Glomerular endothelial cell (primary cell): ENCODE measurements around the gene DUSP5. TPM values are rescaled to one million over a fixed set of nuclear protein-coding genes. Genes with fewer than 3 reads are reported as not detected.

ENCODE experiments used
- DNase-seq: peaks from one replicate; pipeline ENCODE4 v3.0.0-alpha.2; 2011; ENCODE audit warnings: low read depth, low spot score; ENCODE audit errors: extremely low read depth
- total RNA-seq: library from RNA; depleted of rRNA; stranded (reverse); fragments of >200 nt; gene quantifications from 2 replicates; pipeline ENCODE4 v1.2.3, GENCODE V29; 2015

DUSP5 gene
- total RNA-seq, 1 donor from 2014 or later: 28.8 TPM

DNA sequence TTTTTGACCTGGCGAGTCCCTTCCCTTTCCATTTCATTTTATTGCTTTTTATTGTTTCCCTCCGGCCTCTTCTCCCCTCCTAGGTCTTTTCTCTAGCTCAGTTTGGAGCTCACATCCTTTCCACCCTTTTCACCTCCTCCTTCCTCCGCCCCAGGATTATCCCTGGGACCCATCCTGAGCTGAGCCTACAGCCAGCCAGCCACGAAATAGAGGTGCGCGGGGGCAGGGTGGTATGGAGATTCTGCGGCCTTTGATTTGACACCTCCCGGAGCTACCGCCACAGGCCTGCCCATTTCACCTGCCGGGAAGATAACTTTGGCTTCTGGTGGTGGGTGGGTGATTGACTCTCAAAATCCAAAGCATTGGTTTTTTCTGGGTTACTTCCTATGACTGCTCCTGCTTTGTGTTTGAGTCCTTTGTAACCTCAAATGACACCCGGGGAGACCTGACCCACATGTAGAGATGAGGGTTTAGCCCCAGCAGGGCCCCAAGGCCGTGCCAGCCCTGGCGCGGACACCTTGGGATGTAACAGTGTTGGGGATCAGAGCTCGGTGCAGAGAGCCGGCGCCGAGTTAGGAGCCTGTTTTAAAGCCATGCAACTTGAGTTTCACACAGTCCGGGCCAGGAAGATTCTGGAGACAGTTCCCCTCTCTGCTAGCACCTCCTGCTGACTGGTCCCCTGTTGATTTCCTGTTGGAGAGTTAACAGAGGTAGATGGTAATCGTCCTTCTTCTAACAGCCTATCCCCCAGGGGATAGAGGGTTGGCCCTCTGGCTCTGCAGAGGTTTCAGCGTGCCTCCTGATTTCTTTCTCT is 1.5 kb downstream of the DUSP5 start:
- no peak for DNase-seq

DNA sequence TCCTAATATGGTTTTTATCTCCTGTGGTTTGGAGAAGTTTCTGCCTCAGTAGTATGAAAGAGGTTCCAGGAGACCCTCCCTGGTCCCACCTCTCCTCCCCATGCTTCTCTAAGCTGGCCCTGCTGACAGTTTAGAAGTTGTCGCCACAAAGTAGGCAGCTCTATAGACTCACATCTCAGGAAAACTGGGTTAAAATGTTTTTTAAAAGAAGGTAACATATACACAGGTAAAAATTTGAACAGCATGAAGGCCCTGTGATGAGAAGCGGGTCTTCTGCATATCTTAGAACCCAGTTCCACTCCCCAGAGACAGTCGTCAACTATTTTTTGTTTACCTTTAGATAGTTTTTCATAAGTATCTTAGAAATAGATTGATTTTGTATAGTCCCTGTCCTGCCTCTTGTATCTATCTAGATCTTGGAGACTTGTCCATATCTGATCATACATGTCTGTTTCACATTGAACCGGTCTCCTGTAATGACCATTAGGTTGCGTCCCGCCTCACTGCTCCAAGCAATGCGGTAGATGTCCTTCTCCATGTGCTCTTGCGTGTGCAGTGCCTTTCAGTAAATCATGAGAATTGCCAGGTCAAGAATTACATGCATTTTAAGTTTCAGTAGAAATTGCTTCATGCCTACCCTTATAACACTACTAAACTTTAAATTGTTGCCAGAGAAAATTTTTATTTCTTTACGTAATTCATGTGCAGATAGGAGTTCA is 2.2 kb downstream of the DUSP5 start:
- DNase-seq: no peak

DNA sequence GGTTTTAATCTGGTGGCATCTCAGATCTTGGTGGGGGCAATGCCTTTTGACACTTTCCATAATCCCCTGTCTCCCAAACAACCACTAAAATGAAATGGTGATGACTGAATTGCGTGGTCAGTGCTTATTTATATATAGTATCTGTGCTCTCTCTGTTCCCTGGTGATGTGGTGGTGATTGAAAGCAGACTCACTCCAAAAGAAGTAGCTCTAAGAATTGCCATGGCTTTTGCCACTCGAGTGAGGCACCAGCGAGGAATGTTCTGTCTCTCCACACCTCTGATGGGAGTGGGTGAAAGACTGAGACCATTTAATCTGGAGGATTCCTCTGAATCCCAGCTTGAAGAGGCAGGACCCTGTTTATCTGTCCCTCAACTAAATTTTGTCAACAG is 2.8 kb downstream of the DUSP5 start:
- DNase-seq: no peak

DNA sequence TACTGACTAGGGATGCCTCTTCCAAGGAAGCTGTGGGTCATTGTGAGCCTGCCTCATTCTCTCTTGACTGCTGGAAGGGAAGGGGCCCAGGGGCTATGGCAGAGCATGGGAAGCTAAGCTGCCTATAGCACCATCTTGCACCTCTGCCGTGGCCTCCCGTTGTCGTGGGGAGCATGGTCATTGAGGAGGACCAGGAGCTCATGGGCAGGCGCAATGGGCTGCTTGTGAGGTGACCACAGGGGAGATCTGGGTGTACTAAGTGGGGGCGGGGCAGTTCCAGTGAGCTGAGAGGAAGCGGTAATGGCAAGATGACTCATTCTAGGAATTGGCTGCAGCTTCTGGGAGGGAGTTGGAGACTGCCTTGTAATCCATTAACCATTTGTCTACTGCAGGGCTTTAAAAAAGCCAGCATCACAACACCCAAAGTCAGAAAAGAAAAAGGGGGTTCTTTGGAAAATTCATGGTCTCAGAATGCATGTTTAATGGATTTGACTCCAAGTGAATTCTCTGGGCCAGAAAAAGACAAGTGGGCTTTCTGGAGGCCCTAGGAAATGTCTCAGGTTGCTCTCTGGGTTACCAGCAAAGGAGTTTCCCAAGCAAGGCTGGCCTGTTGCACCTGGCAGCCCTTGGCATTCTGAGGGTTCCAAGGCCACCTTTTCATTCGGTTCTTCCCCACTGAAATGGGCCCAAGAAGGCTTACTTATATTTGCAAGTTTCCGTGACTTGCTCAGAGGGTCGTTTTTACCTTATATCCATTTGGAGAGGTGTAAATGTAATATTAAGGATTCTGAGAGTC is 3.6 kb downstream of the DUSP5 start:
- no peak for DNase-seq

GRCh38 chr10:110502072-110502845 is 4.6 kb downstream of the DUSP5 start:
- no peak for DNase-seq

- DNase-seq: no peak
Measured at GRCh38 chr10:110502851-110503301, 5.2 kb downstream of the DUSP5 start.

DNA sequence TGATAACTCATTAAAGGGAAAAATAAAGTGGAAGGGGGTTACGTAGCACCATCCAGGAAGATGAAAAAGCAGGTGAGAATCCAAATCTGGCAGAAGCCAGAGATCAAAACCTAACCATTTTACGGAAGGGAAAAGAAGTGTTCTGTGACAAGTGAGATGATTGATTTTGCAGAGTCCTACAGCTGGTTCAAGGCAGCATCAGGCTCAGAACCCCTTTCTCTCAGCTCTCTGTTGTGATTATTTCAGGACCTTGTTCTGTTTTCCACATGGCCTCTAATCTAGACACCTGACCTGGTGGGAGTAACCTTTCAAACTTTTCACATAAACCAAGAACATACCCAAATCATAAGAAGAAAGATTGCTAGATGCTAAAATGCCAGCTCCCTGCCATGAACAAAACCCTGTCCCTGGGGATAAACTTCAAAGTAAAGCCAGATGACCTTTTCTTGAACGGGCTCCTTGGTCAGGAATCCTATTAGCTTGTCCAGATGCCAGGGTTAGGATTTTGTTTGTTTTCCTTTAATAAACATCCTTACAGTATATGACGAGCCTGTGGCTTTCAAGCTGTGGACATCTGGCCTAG is 5.9 kb downstream of the DUSP5 start:
- DNase-seq: no peak

- DNase-seq: no peak
Measured at GRCh38 chr10:110504111-110504735, 6.5 kb downstream of the DUSP5 start.

DNA sequence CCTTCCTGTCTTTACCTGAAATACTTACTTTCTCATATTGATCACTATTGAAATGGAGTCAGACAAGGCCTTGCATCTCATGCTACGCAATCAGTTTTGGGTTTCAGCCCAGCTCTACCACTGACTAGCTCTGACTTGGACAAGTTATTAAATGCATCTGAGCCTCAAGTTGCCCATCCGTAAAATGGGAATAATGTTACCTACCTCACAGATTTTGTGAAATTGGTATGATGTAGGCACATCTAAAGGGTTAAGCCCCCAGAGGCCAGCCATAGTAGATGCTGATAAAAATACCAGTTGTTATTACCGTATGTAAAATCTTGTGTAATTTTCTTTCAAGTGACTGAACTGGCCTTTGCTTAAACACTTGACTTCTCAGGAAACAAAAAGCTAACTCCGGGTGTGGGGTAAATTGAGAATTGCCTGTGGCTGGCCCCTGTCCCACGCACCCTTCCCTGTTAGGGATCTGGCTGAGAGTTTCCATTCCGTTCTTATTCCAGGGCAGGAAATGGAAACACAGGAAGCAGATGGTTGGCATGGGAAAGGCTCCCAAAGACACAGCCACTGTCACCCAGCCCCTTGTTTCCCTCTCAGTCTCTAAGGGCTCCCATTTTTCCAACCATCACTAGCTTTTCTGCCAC is 7.5 kb downstream of the DUSP5 start:
- DNase-seq: no peak

- DNase-seq: no peak
Measured at GRCh38 chr10:110506448-110506847, 8.7 kb downstream of the DUSP5 start.

GRCh38 chr10:110507346-110507745 is 9.6 kb downstream of the DUSP5 start:
- no peak for DNase-seq

DNA sequence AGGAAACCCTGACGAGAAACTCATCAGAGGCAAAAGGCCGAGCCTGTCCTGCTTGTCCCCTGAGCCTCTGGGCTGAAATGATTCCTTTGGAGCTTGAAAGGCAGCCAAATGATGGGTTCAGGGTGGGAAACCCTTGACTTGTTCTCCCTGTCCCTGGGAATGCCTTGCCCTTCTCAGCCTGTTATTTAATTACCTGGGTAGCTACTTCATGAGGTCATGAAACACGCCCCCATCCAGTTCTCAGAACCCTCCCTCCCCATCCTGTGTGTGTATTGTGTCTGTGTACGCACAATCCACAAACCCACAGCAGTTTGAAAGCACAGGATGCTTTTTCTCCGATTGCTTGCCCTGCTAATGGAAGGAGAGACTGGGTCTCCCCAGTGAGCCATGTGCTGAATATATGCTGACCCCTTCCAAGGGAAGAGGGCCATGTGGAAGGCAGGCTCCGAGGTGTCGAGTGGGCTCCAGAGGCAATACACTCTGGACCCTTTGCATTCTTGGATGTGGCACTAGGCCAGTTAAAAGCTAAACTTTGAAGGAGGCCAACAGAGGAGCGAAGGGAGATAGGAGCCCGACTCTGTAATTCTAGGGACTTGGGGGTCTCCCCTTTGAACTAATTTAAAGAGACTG is 10.6 kb downstream of the DUSP5 start:
- no peak for DNase-seq

- no peak for DNase-seq
Measured at GRCh38 chr10:110508806-110509544, 11.3 kb downstream of the DUSP5 start.

DNA sequence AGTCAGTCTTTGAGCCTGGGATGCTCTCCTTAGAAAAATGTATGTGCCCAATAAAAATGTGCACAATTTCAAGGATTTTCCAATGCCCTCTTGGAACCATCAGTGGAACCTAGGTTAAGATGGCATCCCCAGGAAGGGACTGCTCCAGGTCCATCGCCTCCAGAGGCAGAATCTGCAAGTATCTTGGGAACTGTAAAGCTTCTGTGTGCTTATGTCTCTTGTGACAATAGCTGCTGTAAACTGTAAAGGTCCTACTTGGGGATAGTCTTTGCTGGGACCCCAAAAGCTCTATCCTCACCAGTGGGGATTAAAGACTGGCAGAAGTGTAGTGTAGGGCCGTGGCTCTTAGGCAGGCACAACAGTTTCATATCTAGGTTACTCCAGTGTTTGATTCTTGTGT is 11.9 kb downstream of the DUSP5 start:
- DNase-seq: no peak

DNA sequence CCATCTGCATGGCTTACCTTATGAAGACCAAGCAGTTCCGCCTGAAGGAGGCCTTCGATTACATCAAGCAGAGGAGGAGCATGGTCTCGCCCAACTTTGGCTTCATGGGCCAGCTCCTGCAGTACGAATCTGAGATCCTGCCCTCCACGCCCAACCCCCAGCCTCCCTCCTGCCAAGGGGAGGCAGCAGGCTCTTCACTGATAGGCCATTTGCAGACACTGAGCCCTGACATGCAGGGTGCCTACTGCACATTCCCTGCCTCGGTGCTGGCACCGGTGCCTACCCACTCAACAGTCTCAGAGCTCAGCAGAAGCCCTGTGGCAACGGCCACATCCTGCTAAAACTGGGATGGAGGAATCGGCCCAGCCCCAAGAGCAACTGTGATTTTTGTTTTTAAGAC is 12.4 kb downstream of the DUSP5 start:
- DNase-seq: no peak

DNA sequence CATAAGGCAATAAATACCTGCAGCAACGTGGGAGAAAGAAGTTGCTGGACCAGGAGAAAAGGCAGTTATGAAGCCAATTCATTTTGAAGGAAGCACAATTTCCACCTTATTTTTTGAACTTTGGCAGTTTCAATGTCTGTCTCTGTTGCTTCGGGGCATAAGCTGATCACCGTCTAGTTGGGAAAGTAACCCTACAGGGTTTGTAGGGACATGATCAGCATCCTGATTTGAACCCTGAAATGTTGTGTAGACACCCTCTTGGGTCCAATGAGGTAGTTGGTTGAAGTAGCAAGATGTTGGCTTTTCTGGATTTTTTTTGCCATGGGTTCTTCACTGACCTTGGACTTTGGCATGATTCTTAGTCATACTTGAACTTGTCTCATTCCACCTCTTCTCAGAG is 13.0 kb downstream of the DUSP5 start:
- no peak for DNase-seq

- DNase-seq: no peak
Measured at GRCh38 chr10:110511734-110512449, 14.2 kb downstream of the DUSP5 start.
